GM13977 (cell line): Measurements from ENCODE around the gene GPR150.
"Not testable (repeated sequence)": the region's sequence is repeated elsewhere in the genome, so short reads cannot be mapped to it uniquely, and the experiment has no call there.

ENCODE experiments used
- DNase-seq: peaks from one replicate; pipeline ENCODE4 v3.0.0; 2012; ENCODE audit warnings: low spot score
- CTCF ChIP-seq: IDR thresholded peaks from 2 replicates; pipeline ENCODE4 v1.5.1; 2012; ENCODE audit warnings: mild to moderate bottlenecking, control low read depth; ENCODE audit not compliant: insufficient read depth; ENCODE audit errors: extremely low read depth, missing control alignments
- in situ Hi-C: fragments of 300-500 bp; cut with MboI; formaldehyde crosslinking; loops from one replicate; pipeline ENCODE4 v1.12.0; 2022; ENCODE audit warnings: low sequenced_read_pairs, low pct_unique_long_range_greater_than_20kb, mixed read lengths, inconsistent platforms; ENCODE audit not compliant: unreplicated experiment

The GPR150 gene

GRCh38 chr5:95628933-95629332, 9.0 kb downstream of the GPR150 start:
- DNase-seq = no peak
- TF ChIP-seq CTCF = no peak
- in situ Hi-C loops = no loop called here

GRCh38 chr5:95630394-95630917, 10.6 kb downstream of the GPR150 start:
- in situ Hi-C loops = no loop called here
- no peak for DNase-seq
- no peak for TF ChIP-seq CTCF

DNA sequence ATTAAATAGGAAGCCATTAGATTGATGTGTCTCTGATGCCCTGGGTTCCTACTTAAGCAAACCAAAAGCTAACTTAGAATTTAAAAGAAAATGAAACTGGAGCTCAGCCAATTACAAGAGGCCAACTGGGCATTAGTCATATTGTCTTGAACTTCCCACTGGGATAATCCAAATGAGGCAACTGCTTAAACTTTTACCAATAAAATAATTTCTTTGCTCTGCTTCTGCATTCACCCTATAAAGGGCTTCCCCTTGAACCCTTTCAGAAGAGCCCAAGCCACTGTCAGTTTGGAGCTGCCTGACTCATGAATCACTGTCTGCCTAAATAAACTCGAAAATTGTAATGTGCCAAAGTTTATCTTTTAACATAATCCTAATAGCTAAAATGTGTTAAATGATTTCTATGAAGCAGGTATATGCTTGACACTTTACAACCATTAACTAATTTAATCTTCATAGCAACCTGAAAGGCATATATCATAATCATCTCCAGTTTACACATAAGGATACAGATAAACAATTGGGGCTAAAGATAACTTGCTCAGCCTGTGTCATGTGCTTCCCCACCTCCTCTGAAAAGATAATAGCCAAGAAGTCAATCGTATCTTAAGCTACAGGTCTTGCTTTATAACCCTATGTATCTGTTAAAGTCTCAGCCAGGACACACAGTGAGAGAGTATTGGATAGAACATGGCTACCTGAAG, 11.5 kb downstream of the GPR150 start:
- TF ChIP-seq CTCF = no peak
- in situ Hi-C loops = no loop called here
- no peak for DNase-seq

DNA sequence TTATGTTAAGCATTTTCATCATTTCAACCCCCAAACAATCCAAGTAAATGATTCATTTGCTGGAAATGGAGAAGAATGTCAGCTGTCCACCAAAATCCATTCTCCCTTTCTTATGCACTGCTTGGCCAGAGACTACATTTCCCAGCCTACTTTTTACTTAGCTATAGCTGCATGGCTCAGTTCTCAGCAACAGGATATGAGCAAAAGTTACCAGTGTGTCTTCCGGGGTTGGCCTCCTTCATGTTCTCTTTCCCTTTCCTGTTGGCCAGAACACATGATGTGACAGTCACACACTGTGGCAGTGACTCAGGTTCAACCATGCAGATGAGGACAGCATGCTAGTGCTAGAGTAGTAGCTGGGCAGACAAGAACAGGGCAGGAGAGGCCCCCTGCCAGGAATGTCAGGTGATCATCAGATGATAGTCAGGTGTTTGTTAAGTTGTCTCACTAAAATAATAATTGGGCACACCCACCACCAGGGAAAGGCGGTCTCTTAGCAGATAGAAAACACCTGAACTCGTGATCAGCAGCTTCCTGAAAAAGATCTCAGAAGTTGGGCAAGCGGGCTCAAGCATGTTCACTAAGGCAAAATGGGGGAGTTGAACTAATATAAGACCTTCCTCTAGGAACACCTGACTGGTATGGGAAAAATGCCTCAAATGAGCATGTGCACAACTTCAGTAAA, 12.2 kb downstream of the GPR150 start:
- DNase-seq = no peak
- no peak for TF ChIP-seq CTCF

DNA sequence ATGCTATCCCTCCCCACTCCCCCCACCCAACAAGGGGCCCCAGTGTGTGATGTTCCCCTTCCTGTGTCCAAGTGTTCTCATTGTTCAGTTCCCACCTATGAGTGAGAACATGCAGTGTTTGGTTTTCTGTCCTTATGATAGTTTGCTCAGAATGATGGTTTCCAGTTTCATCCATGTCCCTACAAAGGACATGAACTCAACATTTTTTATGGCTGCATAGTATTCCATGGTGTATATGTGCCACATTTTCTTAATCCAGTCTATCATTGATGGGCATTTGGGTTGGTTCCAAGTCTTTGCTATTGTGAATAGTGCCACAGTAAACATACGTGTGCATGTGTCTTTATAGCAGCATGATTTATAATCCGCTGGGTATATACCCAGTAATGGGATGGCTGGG, 13.1 kb downstream of the GPR150 start:
- in situ Hi-C loops = not testable (repeated sequence)

More for the DNA sequence above, 12.2 kb downstream of the GPR150 start:
- in situ Hi-C loops = no loop called here

DNA sequence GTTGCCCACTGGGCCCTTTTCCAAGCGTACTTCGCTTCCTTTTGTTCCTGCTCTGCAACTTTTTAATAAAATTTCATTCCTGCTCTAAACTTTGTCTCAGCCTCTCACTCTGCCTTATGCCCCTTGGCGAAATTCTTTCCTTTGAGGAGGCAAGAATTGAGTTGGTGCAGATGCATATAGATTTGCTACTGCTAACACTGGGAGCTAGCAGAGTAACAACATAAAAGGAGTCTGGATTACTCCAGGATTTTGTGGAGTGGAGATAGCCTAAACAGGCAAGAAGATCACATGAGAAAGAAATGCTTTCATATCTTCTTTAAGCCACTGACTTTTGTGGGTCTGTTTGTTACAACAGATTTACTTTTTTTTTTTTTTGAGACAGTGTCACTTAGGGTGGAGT, 13.8 kb downstream of the GPR150 start:
- DNase-seq = no peak
- in situ Hi-C loops = no loop called here

More for the DNA sequence above, 13.1 kb downstream of the GPR150 start:
- DNase-seq = not testable (repeated sequence)

More for the DNA sequence above, 13.8 kb downstream of the GPR150 start:
- TF ChIP-seq CTCF = no peak
